HG03432 (cell line): Measurements from ENCODE around the gene GIMAP8.

ENCODE experiments used
- ATAC-seq: cut with Tn5 transposase; IDR thresholded peaks from one replicate; pipeline ENCODE4 v1.9.1; 2021; ENCODE audit warnings: mild to moderate bottlenecking, moderate library complexity; ENCODE audit not compliant: unreplicated experiment

GIMAP8 gene

DNA sequence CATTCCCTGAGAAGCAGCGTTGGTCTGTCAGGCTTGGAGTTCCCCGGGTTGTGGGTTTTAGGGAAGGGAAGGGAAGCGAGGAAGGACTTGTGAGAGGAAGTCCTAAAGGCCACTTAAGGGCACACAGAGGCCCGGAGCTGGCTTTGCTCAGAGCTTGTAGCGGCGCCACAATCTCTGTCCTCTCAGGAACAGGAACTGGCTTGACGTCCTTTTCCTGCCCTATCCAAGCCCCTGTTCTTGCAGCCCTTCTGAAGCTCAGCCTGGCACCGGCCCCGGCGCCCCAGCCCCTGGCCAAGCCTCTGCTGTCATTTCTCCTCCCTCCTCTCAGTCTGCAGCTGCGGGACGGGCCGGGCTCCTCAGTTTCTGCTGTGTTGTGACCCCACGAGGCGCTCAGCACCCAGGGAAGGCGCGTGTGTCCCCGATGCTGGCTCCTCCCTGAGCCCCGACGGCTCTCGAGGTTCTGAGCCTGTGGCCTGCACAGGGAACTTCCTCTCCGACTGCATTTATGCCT lies at the start of gene GIMAP8:
TSS of gene GIMAP8 (plus strand) at position 140 of the 511 bp plus-strand sequence. CDS start 16,069 bp downstream, outside the sequence.
- ATAC-seq, result peak; percentile 38

DNA sequence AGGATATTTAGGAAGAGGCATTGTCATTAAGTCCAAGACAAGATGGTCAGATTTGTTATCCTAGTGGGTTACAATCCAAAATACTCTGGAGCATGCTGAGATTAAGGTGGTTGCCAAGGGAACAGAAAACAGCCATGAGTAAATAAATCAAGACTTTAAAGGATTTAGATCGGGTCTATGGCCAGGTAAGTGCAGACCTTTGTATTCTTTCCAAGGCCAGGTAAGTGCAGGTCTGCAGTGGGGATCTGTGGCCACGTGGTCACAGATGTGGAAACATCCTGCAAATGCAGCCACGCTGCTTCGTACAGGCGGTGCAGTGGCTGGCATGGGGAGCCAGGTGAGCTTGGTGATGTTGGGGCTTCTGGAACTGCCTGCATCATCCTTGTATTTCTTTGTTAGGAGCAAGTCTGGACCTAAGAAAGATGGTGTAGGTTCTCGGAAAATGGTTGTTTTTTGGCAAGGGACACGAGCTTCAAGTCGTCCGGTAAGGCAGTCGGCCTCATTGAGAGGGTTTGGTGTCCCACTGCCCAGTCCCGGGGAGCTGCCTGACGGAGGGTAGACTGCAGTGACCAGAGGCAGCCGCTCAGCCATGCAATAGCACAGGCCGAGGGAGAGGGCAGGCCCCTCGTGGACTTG lies 49.5 kb upstream of the GIMAP8 start:
- no peak for ATAC-seq

DNA sequence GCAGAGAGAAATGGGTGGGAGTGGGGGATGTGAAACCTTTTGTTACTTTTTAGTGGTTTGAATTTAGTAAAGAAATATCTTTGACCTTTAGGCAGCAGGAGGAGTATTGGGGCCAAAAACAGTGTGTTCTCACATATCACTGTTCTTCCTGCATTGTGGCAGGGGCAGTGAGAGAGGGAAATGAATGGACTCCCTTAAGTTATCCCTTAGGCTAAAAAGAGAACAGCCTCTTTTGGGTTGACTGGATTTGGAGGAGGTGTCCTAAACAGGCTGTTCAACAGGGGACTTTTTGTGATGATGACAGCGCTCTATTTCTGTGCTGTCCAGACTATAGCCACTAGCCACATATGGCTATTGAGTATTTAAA lies 49.0 kb upstream of the GIMAP8 start:
- no peak for ATAC-seq

GRCh38 chr7:150401861-150402631 lies 48.4 kb upstream of the GIMAP8 start:
- ATAC-seq, result no peak

DNA sequence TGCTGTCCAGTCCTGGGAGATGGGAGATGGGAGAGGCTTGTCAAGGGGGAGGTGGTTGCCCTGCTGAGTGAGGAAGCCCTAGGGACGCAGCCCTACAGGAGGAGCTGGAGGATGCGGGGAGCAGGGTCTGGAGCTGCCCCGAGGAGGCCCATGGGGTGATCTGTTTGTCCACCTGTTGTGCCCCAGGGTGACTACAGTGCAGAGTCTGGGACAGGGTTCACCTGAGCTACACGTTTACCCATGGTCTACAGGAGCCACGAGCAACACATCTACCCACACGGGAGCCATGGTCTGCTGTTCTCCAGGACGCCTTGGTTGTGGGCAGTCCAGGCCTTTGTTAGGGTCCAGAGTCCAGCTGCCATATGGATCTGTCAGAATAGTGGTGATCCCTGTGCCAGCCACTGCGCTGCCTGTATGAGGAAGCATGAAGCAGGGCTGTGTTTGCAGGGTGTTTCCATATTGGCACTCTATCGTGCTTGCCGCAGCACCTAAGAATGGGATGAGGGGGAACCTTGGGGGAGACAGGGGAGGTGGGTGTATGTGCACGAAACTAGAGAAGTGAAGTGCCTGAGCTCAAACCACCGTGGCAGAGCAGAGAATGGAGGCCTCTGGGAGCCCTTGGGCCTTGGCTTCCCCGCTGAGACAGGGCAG lies 47.6 kb upstream of the GIMAP8 start:
- ATAC-seq, result no peak

- ATAC-seq, result no peak
These were observed 46.9 kb upstream of the GIMAP8 start for GRCh38 chr7:150403376-150404171.

DNA sequence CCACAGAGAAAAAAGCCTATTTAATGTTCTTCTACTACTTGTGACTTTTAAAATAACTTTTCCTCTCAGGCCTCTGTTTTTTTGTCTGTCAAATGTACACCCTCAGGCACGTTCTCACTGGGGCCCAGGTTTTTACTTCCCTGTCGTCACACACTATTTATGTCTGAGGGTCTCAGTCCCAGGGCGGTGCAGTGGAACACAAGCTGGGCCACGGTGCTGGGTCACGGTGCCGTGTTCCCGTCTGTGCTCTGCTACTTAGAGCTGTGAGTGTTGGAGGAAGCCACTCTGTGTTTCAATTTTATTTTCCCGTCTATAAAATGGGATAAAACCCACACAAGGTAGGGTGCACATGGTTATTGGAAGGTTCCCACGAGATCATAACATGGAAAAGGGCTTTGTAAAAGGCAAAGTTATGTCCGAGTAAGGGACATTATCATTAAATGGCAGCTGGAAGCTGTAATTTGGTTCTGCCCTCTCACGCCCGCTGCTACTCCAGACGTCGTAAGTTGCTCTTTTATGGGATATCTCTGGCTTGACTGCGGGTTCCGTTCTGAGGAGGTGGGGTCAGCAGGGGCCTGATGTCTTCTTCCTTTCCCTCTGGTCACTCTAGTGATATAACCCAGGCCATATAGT lies 46.1 kb upstream of the GIMAP8 start:
- ATAC-seq, result no peak

GRCh38 chr7:150404805-150405583 lies 45.4 kb upstream of the GIMAP8 start:
- peak; percentile 53 for ATAC-seq

- ATAC-seq, result no peak
These were observed 44.7 kb upstream of the GIMAP8 start for GRCh38 chr7:150405584-150406311.

DNA sequence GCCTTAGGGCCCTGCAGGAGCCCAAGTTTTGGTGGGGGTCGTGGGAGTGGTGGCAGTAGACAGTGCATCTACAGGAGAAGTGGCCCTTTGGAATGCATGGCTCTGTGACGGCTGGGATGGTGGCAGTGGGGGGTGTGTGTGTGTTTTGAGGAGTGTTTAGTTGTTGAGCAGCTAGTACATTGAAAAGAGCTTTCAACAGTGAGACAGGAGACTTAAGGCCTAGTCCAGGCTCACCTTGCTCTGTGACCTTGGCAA lies 44.2 kb upstream of the GIMAP8 start:
- no peak for ATAC-seq

DNA sequence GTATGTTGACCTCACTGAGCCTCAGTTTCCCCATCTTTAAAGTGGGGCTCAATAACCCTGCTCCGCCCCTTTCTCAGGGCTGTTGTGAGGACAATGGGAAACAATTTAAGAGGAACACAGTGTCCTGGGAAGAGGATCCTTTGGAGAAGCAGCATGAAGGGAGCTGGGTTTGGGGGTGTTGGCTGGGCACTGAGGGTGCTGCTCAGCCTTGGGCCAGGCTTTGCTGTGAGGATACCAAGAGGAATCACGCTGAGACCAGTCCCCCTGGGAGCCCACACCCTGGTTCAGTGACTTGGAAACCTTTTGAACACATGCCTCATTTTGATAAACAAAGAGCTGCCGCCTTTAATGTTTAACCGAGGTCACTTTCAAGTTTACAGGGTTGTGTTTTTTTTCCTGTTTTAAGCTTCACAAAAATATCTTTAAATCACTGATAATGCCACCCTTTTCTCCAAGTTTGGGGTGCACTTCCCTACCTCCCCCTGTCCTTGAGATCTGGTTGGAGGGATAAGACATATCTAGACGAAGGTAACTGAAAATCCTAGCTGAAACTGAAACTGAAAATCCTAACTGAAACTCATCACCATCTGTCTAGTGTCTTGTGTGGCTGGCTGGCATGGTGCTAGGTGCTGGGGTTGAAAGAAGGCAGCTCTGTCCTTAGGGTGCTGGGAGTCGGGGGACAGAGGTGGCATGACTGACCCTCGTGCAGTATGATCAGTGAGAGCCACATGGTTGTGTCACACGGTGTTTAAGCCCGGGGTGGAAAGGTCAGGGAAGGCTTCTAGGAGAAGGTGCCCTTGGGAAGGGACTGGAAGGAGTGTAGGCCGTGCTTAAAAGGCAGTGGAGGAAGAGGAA lies 43.6 kb upstream of the GIMAP8 start:
- peak; percentile 61 for ATAC-seq

GRCh38 chr7:150407588-150408392 lies 42.6 kb upstream of the GIMAP8 start:
- ATAC-seq, result no peak

- ATAC-seq, result peak; percentile 19
These were observed 41.8 kb upstream of the GIMAP8 start for GRCh38 chr7:150408393-150409299.

GRCh38 chr7:150409300-150410030 lies 41.0 kb upstream of the GIMAP8 start:
- ATAC-seq, result no peak

- no peak for ATAC-seq
These were observed 40.3 kb upstream of the GIMAP8 start for GRCh38 chr7:150410131-150410530.
